GM21515 (cell line): Measurements from ENCODE around the gene INTS15.
"Not testable (repeated sequence)": the region's sequence is repeated elsewhere in the genome, so short reads cannot be mapped to it uniquely, and the experiment has no call there.

Experiments
- ATAC-seq: cut with Tn5 transposase; IDR thresholded peaks from one replicate; pipeline ENCODE4 v1.9.1; 2021; ENCODE audit not compliant: unreplicated experiment

The INTS15 gene

DNA sequence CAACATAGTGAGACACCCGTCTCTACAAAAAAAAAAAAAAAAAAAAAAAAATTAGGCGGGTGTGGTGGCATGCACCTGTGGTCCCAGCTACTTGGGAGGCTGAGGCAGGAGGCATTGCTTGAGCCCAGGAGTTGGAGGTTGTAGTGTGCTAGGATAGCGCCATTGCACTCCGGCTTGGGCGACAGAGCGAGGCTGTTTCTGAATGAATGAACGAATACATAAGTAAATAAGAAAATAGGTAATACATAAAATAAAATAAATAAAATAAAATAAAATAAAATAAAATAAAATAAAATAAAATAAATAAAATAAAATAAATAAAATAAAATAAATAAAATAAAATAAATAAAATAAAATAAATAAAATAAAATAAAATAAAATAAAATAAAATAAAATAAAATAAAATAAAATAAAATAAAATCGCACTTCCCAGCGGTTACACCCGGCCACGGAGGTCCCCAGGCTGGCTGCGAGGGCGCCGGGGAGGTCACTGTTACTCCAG lies 12.9 kb upstream of the INTS15 start:
- not testable (repeated sequence) for ATAC-seq

DNA sequence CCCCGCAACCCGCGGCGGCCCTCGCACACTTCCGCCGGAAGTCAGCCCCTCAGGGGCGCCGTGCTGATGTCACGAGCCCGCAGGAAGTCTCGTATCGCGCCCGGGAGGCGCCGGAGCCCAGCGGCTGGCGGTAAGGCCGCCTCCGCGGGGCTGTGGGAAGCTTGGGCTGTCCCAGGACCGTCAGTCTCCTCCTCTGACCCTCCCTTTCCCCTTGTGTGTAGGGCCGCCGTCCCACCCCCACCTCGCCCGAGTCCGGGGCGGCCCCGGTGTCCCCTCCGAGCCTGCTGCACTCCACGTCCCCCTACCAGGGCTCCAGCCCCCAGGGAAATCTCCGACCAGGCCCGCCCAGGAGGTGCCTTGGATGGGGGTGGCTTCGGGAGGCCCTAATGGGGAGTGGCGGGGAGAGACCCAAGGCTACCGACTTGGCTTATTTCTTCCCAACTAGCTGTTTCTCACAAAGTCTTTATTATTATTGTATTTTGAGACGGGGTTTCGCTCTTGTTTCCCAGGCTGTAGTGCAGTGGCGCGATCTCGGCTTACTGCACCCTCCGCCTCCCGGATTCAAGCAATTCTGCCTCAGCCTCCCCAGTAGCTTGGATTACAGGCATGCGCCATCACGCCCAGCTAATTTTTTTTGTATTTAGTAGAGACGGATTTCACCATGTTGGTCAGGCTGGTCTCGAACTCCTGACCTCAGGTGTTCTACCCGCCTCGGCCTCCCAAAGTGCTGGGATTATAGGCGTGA lies 12.3 kb upstream of the INTS15 start, which contains the start of gene ZDHHC4:
TSS of gene ZDHHC4 (plus strand) at position 86 of the 745 bp plus-strand sequence. CDS start 3,108 bp downstream, outside the sequence.
- ATAC-seq: peak; percentile 96

DNA sequence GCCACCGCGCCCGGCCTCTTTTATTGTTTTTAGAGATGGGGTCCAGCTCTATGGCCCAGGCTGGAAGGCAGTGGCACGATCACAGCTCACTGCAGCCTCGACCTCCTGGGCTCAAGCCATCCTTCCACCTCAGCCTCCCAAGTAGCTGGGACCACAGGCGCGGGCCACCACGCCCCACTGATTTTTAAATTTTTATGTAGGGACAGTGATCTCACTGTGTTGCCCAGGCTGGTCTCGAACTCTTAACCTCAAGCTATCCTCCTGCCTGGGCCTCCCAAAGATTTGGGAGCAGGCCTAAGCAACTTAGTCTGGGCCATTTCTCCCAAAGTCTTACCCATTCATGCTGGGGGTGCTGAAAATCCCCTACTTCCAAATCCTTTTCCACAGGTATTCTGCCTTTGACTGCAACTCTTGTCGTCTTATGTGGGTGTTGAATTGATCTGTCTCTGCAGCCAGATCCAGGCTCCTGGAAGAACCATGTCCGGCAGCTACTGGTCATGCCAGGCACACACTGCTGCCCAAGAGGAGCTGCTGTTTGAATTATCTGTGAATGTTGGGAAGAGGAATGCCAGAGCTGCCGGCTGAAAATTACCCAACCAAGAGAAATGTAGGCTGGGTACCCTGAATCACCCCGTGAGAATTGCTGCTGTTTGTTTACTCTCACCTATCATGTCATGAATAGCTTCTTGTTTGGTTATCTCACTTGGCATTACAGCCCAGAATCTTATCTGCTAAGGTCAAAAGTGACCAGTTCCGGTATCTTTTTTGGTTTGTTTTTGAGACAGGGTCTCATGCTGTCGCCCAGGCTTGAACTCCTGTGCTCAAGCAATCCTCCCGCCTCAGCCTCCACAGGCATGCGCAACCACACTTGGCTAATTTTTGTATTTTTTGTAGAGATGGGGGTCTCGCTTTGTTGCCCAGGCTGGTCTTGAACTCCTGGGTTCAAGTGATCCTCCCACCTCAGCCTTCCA lies 11.4 kb upstream of the INTS15 start:
- no peak for ATAC-seq

DNA sequence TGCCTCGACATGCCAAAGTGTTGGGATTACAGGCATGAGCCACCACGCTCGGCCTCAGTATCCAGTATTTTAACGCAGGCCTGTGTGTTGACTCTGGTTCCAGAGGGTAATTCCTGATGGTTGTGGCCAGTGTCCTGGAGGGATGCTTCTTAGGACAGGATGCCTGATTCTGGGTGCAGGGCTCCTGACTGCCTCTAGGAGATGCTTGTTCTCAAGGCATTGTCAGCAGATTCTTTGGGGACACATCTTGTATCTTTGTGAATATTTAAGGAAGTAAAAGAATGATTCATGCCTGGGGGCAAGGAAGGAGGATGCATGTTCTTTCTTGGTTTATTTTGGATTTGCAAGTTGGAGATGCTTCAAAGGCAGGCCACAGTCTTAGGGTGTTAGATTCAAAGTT lies 10.4 kb upstream of the INTS15 start:
- no peak for ATAC-seq

DNA sequence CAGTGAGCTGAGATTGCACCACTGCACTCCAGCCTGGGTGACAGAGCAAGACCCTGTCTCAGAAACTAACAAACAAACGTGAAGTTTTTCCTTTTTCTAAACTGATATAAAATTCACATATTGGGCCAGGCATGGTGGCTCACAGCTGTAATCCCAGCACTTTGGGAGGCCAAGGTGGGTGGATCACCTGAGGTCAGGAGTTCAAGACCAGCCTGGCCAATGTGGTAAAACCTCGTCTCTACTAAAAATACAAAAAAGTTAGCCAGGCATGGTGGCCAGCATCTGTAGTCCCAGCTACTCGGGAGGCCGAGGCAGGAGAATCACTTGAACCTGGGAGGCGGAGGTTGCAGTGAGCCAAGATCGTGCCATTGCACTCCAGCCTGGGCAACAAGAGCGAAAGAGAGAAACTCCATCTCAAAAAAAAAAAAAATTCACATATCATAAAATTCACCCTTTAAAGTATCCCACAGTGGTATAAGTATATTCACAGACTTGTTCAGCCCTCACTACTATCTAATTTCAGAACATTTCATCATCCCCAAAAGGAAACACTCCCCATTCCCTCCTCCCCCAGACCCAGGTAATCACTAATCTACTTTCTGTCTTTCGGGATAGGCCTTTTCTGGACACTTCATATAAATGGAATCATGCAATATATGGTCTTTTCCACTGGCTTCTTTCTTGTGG lies 3.9 kb upstream of the INTS15 start:
- ATAC-seq: not testable (repeated sequence)

DNA sequence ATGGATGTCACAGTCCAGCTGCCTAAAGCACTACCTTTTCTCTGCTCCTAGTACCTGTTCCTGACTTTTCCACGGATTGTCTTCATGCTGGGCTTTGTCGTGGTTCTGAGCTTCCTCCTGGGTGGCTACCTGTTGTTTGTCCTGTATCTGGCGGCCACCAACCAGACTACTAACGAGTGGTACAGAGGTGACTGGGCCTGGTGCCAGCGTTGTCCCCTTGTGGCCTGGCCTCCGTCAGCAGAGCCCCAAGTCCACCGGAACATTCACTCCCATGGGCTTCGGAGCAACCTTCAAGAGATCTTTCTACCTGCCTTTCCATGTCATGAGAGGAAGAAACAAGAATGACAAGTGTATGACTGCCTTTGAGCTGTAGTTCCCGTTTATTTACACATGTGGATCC lies 1.3 kb upstream of the INTS15 start:
- no peak for ATAC-seq

DNA sequence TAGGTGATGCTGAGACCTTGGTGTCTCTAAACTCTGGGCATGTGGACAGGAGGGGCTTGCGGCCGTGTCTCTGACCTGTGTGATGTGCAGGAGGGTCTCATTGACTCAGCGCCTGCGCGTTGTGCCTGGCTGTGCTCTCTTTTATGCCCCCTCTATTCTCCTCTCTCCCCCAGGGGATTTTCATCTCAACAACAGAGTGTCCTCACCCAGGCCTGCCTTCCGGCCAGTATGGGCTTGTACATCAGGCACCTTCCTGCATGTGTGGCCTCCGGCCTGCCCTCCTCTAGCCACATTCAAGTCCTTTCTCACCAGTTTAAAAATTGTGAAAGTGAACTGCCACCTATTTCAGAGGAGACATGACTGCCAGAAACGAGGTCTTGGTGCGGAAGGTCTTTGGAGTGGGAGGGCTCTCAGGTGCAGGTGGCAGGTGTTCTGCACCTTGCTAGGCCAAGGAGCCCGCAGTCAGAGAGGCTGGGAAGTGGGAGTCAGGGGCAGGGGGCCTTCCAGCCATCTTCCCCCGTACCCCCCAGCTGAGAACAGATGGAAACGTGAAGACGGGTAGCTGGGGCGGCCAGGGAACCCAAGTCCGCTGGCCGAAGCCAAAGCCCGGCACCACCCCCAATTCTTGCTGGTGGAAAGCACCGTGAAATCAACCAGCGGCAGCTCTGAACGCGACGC lies 531 bp upstream of the INTS15 start:
- ATAC-seq: no peak

DNA sequence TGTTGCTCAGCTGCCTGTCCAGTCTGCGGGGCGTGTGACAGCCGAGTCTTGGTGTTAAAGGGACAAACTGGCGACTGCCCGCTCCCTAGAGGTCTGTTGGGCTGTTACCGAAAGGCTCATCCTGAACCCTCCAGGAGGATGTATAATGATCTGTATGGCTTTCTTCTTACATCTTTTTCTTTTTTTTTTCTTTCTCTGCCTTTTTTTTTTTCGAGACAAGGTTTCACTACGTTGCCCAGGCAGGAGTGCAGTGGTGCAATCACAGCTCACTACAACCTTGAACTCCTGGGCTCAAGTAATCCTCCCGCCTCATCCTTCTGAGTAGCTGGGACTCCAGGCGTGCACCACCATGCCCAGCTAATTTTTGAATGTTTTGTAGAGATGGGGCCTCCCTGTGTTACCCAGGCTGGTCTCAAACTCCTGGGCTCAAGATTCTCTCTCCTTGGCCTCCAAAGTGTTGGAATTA lies 857 bp downstream of the INTS15 start:
- ATAC-seq: no peak

DNA sequence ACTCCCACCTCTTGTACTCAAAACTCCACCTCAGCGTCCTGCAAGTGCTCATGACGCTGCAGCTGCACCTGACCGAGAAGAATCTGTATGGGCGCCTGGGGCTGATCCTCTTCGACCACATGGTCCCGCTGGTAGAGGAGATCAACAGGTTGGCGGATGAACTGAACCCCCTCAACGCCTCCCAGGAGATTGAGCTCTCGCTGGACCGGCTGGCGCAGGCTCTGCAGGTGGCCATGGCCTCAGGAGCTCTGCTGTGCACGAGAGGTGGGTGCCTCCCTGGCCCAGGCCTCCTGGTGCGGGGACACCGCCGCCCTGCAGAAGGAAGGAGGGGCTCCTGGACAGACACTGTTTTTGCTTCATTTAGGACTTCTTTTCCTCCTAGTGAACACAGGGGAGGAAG lies 10.3 kb downstream of the INTS15 start:
- no peak for ATAC-seq

DNA sequence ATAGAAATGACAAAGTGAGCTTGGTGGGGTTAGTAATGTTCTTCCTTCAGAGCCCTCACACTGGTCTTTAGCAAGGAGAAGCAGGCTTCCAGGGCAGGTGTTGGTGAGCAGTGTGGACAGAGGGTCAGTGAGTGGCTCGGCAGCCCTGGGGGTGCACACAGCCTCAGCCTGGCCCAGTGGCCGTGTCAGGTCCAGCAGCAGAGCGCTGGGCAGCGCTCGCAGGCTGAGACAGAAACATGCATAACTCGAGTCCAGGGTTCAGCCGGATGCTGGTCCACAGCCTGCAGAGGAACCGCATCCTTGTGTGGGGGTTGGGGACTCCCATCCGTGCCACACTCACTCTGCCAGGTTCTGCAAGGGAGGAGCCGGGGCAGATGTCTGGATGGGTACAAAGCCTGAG lies 14.6 kb downstream of the INTS15 start:
- ATAC-seq: no peak

DNA sequence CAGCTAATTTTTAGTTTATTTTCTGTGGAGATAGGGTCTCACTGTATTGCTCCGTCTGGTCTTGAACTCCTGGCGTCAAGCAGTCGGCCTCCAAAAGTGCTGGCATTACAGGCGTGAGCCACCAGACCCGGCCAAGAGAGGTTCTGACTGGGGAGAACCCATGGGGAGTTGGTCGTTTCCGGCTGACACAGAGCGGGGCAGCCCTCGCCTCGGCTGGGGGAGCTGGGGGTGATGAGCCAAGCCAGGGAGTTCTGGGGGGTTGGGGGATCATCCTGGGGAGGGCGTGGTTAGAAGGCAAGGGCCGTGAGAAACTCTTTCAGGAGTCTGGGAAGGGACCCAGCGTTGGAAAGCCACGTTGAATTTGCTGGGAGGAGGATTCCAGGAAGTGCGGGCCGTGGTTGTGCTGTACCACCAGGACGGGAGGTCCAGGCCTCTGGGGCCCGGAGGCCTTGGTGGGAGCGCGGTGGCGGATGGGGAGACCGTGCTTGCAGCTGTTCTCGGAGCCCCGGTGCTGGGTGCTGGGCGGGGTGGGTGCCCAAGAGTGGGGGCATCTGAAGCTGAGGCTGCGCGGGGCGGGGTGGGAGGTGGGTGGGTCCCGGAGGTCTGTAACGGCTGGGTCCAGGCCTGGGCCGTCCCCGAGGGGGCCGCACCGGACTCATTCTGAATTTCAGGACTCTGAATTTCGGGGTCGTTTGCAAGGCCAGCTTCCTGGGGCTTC lies 17.2 kb downstream of the INTS15 start:
- ATAC-seq: no peak

DNA sequence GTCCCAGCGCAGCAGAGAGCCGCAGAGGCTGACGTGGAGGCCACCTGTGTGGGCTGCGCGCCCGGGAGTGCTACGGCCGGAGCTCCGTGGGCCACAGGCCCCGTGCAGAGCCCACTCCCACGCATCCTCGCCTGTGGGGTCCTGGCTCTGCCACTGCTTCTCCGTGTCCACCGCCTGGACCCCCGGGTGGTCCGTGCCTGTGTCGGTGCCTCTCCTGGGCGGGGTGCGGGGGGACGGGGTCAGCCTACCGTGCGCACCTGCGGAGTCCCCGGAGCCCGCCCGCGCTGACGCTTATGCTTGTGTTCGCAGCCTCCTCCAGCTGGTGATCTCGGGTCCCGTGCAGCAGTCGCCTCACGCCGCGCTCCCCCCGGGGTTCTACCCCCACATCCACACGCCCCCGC lies 17.8 kb downstream of the INTS15 start:
- no peak for ATAC-seq

DNA sequence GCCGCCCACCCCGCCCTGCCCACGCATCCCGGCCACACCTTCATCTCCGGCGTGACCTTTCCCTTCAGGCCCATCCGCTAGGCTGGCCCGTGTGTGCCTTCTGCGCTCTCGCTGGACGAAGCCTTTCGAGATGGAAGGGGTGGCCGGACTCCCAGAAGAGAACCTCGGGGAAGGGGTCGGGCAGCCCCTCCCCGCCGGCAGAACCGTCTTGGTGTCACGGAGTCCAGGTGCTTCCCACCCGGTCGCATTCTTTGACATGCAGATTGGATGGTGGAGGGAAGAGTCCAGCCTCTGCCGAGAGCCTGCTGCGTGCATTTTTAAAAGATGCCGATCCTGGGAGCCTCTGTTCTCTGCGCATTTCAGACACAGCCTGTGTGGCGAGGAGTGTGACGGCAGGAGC lies 18.3 kb downstream of the INTS15 start:
- no peak for ATAC-seq

DNA sequence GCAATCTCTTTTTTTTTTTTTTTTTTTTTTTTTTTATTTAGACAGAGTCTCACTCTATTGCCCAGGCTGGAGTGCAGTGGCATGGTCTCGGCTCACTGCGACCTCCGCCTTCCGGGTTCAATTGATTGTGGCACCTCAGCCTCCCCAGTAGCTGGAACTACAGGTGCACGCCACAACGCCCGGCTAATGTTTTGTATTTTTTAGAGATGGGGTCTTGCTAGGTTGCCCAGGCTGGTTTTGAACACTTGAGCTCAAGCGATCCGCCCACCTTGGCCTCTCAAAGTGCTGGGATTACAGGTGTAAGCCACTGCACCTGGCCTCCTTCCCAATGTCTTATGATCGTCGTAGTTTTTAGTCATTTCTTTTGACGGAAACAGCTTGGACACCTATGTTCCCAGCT lies 19.0 kb downstream of the INTS15 start:
- ATAC-seq: no peak

DNA sequence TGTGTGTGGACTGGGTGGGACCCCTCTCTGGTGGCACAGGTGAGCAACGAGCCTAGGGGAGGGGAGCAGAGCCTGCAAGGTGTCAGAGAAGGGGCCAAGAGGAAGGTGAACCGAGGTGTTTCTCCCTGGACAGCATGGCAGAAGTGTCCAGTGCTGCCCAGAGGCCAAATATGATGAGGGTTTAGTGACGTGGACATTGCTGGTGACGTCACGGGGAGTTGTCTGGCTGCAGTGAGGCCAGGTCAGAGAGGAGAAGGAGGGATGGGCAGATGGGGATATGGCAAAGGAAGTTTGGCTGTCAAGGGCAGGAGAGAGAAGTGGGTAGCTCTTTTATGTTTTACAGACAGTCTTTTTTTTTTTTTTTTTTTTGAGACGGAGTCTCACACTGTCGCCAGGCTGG lies 23.0 kb downstream of the INTS15 start:
- no peak for ATAC-seq

DNA sequence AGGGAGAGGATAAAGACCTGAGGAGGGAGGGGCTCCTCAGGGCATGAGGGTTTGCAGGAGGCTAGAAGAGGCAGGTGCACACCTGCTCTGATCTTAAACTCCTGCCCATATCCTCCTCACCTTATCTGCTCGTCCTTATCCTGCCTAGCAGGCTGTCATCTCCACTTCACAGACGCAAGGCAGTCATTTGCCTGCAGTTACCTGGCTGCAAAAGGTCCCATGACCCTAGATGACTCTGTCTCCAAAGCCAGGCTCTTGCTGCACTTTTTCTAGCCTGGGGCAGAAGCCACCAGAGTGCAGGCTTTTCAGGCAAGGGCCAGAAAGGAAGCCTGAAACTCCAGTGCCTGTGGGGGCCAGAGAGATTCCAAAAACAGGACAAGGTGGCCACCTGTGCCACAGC lies 23.9 kb downstream of the INTS15 start:
- no peak for ATAC-seq

DNA sequence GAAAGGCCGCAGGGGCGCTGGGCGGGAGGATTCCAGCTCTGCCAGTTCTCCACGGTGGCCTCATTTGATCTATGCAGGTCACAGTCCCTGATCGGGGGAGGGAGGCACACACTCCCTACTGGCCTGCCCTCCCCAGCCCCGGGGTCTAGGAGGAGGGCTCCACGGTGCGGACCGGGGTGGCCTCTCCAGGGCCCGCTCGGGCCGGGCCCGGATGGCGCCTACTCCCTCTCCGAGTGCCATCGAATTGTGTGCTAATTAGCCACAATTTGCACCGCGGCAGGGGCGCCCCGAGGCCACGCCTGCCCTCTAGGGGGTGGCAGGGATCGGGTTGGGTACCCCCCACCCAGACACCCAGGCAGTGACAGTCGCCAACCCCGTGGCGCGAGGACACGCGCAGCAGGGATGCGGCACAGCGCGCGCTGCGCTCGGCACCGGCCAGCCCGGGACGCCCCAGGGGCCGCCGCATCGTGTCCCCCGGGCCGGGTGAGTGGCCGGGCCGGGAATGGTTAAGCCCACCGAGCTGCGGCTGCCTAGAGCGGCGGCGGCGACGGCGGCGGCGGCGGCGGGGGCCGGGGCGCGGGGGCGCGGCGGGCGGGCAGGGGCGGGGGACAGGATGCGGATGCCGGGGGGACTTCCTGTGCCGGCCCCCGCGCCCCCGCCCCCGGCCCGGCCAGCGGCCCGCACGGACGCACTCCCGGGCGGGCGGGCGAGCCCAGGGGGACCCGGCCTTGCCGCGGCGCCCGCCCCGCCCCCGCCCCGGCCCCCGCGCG lies 25.3 kb downstream of the INTS15 start, which contains the start of gene ZNF853:
TSS of gene ZNF853 (plus strand) at position 658 of the 770 bp plus-strand sequence. CDS start 565 bp downstream, outside the sequence.
- no peak for ATAC-seq

DNA sequence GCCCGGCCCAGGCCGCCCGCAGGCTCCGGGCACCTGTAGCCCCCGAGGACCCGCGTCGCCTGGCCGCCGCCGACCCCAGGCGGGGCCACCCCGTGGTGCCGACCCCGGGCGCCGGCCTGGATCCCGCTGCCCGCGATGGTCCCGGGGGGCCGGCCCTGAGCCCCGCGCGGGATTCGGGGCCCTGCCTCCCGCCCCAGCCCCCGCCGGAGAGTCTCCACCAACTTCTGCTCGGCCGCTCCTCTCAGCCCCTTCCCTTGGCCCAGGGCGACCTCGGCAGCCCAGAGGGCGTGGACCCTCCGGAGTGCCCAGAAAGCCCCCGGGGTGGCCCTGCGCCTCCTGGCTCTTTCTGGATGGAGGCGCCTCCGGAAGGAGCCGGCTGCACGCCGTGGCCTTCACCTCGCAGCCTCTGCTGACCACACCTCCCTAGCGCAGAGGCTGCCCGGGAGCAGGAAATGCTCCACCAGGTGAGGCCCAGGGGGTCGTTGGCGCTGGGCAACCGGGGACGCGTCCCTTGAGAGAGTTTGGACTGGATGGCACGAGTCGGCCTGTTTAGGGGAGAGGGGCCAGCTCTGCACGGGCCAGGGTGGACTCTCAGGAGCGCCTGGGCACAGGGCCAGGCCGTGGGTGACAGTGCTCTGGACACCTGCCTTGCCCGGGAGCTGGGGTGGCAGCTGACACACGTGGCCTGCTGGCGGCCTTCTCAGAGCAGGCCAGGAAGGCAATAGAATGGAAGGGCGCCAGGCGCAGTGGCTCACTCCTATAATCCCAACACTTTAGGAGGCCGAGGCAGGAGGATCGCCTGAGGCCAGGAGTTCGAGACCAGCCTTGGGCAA lies 26.1 kb downstream of the INTS15 start:
- no peak for ATAC-seq
